GM12875 (cell line): ENCODE data around the gene ZNF689.

ENCODE experiments used
- H3K4me3 ChIP-seq: one replicate; pipeline ENCODE4 v1.5.1; 2011; ENCODE audit warnings: low read depth, low read length, control low read depth
- CTCF ChIP-seq: IDR thresholded peaks from 2 replicates; pipeline ENCODE4 v1.5.1; 2011; ENCODE audit warnings: low read depth, mild to moderate bottlenecking, control low read depth, inconsistent platforms, low read length, moderate library complexity, borderline replicate concordance; ENCODE audit not compliant: insufficient read depth

ZNF689 gene

GRCh38 chr16:30558789-30559377, 51.3 kb downstream of the ZNF689 start:
- no peak overlapping the region for H3K4me3 ChIP-seq
- TF ChIP-seq CTCF: no peak

- peak within 1 kb of the TSS; percentile 88 for H3K4me3 ChIP-seq
- TF ChIP-seq CTCF: 0 out of 2 replicates have a peak, but pooled peaks have one; percentile 29
These were observed 52.0 kb downstream of the ZNF689 start, which contains the start of gene ZNF764 for GRCh38 chr16:30557957-30558788. TSS of gene ZNF764 (minus strand) at chr16:30558374. CDS start at chr16:30558182, 192 bp downstream.

GRCh38 chr16:30557707-30557956, 52.6 kb downstream of the ZNF689 start:
- H3K4me3 ChIP-seq: peak overlapping the region; percentile 88

GRCh38 chr16:30556125-30556473, 54.1 kb downstream of the ZNF689 start:
- no peak for TF ChIP-seq CTCF
- no peak overlapping the region for H3K4me3 ChIP-seq

More at GRCh38 chr16:30557707-30557956, 52.6 kb downstream of the ZNF689 start:
- no peak; the same call in 1 of the 2 replicates for TF ChIP-seq CTCF

GRCh38 chr16:30555315-30556124, 54.7 kb downstream of the ZNF689 start:
- H3K4me3 ChIP-seq: no peak overlapping the region
- TF ChIP-seq CTCF: no peak

GRCh38 chr16:30554557-30555314, 55.5 kb downstream of the ZNF689 start:
- no peak for TF ChIP-seq CTCF
- no peak overlapping the region for H3K4me3 ChIP-seq
